ENCODE data around the gene TRIO. TPM values are rescaled to one million over a fixed set of nuclear protein-coding genes. Genes with fewer than 3 reads are reported as not detected.

The TRIO gene
- total RNA-seq, 2 experiments from 2014 or later = 4.1 to 6.5 TPM

DNA sequence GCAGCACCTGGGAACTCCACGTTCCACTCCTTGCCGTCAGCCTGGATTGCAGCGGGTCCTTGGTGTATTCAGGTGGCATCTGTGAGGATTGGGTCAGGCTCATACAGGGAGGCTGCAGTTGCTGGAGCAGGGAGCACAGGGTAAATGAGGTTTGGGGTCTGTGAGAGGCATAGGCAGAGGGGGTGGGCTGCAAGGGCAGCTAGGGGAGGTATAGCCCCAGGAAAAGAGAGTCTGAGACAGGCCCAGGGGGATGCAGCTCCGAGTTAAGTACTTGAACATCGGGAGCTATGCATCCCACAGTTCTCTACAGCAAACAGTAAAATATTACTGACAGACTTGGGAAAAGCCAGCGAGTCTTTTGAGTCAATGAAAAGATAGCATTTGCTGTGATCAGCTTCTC lies 101.6 kb downstream of the TRIO start:
- H3K36me3 ChIP-seq (ENCODE audit: insufficient read depth, low read length) = no peaks in the 10 kb centered on the region

DNA sequence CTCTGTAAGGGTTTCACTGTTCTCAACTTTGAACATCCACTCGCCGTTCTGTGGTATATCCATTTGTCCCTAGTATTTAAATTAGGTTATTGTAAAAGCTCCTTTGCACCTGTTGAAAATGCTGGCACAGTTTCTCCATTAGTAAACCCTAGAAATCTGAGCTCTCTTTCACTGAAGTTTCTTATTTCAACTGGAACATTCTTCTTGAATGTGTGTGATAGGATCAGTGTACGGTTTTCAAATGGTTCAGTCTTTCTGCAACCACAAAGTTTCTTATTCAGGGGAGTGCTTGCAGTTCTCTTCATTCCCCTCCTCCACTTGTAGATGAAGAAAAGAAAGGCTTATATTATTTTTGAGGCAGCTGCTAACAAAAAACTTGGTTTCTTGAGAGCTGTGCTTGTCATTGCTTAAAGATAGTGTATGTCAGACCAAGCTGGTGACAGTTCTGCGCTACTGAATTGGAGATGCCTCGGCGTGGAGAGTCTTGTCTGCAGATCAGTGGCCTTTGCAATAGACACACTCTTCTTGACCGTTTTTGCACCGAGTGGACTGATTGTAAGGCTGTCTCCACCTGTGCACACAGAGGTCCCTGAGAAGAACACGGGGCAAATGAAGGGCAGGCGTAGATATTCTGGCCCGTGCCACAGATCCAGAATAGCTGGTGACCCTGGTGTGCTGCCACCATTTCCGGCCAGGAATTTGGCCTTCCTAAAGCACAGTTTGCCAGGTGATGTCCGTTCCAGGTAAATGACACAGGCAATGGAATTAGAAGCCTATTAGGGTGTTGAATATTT lies 102.2 kb downstream of the TRIO start:
- ATAC-seq (ENCODE audit: poor library complexity) (no peak), DNase-seq (no peak)
- no peaks in the 10 kb centered on the region for H3K27me3 Mint-ChIP-seq
- Histone ChIP-seq H3K36me3 (ENCODE audit: insufficient read depth, low read length) (no peaks in the 10 kb centered on the region), H3K27ac (ENCODE audit: low read depth in 1 of 2, low read length in 2 of 2) (no peak overlapping the region), H3K27me3 (ENCODE audit: control insufficient read depth in 1 of 2, insufficient read depth in 2 of 2, low read length in 2 of 2) (peaks cover 0 to 3% of the 10 kb centered on the region in 2 experiments), H3K4me3 (ENCODE audit: low read length) (no peak overlapping the region), H3K4me1 (ENCODE audit: insufficient read depth, low read length) (no peaks in the 10 kb centered on the region), H3K9me3 (ENCODE audit: control insufficient read depth in 1 of 2, insufficient read depth in 1 of 2, low read length in 2 of 2) (peaks cover 0 to 3% of the 10 kb centered on the region in 2 experiments)
- ChIA-PET POLR2A (no interaction called here), CTCF (interaction anchor here (0.9 kb wide), 1 partner anchor 24 kb away, joined by 3 read pairs; no protein-coding TSS in a partner anchor)
- intact Hi-C loops (cut with DNase I, micrococcal nuclease) = no loop called here
- TF ChIP-seq, protein P1, sequence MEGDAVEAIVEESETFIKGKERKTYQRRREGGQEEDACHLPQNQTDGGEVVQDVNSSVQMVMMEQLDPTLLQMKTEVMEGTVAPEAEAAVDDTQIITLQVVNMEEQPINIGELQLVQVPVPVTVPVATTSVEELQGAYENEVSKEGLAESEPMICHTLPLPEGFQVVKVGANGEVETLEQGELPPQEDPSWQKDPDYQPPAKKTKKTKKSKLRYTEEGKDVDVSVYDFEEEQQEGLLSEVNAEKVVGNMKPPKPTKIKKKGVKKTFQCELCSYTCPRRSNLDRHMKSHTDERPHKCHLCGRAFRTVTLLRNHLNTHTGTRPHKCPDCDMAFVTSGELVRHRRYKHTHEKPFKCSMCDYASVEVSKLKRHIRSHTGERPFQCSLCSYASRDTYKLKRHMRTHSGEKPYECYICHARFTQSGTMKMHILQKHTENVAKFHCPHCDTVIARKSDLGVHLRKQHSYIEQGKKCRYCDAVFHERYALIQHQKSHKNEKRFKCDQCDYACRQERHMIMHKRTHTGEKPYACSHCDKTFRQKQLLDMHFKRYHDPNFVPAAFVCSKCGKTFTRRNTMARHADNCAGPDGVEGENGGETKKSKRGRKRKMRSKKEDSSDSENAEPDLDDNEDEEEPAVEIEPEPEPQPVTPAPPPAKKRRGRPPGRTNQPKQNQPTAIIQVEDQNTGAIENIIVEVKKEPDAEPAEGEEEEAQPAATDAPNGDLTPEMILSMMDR (IDR thresholded peaks at IDR 0.05) = no peak
- H3K4me3 Mint-ChIP-seq = no peak overlapping the region
- H3K36me3 Mint-ChIP-seq (ENCODE audit: low read depth) = no peaks in the 10 kb centered on the region
- no peak overlapping the region for H3K27ac Mint-ChIP-seq
- no peaks in the 10 kb centered on the region for H3K4me1 Mint-ChIP-seq (ENCODE audit: low read depth)
- H3K9me3 Mint-ChIP-seq = no peaks in the 10 kb centered on the region

More for the DNA sequence above, 101.6 kb downstream of the TRIO start:
- TF ChIP-seq, protein P1 (IDR thresholded peaks at IDR 0.05) = no peak
- ATAC-seq (ENCODE audit: poor library complexity) (no peak), DNase-seq (no peak)
- Mint-ChIP-seq H3K9me3 (no peaks in the 10 kb centered on the region), H3K4me3 (no peak overlapping the region), H3K27ac (no peak overlapping the region), H3K4me1 (ENCODE audit: low read depth) (no peaks in the 10 kb centered on the region), H3K27me3 (no peaks in the 10 kb centered on the region), H3K36me3 (ENCODE audit: low read depth) (no peaks in the 10 kb centered on the region)
- POLR2A ChIA-PET = no interaction called here
- Histone ChIP-seq H3K4me1 (ENCODE audit: insufficient read depth, low read length) (no peaks in the 10 kb centered on the region), H3K27me3 (ENCODE audit: control insufficient read depth in 1 of 2, insufficient read depth in 2 of 2, low read length in 2 of 2) (peaks cover 0 to 3% of the 10 kb centered on the region in 2 experiments), H3K4me3 (ENCODE audit: low read length) (no peak overlapping the region), H3K9me3 (ENCODE audit: control insufficient read depth in 1 of 2, insufficient read depth in 1 of 2, low read length in 2 of 2) (peaks cover 0 to 3% of the 10 kb centered on the region in 2 experiments), H3K27ac (ENCODE audit: low read depth in 1 of 2, low read length in 2 of 2) (no peak overlapping the region)
- CTCF ChIA-PET = interaction anchor here (0.9 kb wide), 1 partner anchor 23 kb away, joined by 3 read pairs; no protein-coding TSS in a partner anchor
- intact Hi-C loops (cut with DNase I, micrococcal nuclease) = no loop called here

DNA sequence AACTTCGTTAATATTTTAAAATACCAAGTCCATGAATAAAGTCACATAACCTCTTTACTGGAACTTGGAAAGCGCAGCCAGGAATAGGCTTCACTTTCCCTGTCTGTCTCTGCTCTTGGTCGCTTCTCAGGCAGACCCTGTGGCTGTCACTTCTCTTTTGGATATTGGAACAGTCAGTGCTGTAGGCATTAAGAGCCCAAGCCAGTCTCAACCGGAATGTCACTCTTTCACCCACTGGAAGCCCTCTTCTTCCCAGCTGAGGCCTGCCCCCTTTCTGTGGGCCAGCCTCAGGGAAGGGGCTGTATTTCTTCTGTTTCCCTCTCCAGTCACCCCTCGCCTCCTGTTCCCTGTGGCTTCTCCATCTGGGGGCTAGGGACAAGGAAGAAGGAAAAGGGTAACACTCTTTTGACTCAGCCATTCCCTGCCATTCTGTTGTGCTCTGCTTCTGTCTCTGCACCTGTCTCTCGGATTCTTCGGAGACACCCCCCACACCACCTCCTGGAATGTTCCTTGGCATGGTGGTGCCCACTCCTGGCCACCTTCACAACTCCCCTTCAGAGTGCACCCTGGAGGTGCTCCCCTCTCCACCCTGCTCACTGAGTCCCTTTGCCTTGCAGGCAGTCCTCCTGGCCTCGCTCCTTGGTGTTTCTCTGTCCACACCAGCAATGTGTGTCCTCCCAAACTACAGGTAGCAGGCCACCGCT lies 103.4 kb downstream of the TRIO start:
- Mint-ChIP-seq H3K4me1 (ENCODE audit: low read depth) (no peaks in the 10 kb centered on the region), H3K36me3 (ENCODE audit: low read depth) (no peaks in the 10 kb centered on the region), H3K27me3 (no peaks in the 10 kb centered on the region), H3K4me3 (no peak overlapping the region), H3K9me3 (no peaks in the 10 kb centered on the region), H3K27ac (no peak overlapping the region)
- H3K36me3 ChIP-seq (ENCODE audit: insufficient read depth, low read length) = no peaks in the 10 kb centered on the region
- no peak overlapping the region for H3K4me3 ChIP-seq (ENCODE audit: low read length)
- TF ChIP-seq, protein P1 (IDR thresholded peaks at IDR 0.05) = no peak
- ChIA-PET CTCF (no interaction called here), POLR2A (no interaction called here)
- no peaks in the 10 kb centered on the region for H3K4me1 ChIP-seq (ENCODE audit: insufficient read depth, low read length)
- no peak for ATAC-seq (ENCODE audit: poor library complexity)
- peaks cover 0 to 3% of the 10 kb centered on the region in 2 experiments for H3K27me3 ChIP-seq (ENCODE audit: control insufficient read depth in 1 of 2, insufficient read depth in 2 of 2, low read length in 2 of 2)
- no peak overlapping the region for H3K27ac ChIP-seq (ENCODE audit: low read depth in 1 of 2, low read length in 2 of 2)
- DNase-seq = no peak
- intact Hi-C loops (cut with DNase I, micrococcal nuclease) = no loop called here
- H3K9me3 ChIP-seq (ENCODE audit: control insufficient read depth in 1 of 2, insufficient read depth in 1 of 2, low read length in 2 of 2) = peaks cover 0 to 3% of the 10 kb centered on the region in 2 experiments
